ENCODE data around the gene TBCCD1.

DNA sequence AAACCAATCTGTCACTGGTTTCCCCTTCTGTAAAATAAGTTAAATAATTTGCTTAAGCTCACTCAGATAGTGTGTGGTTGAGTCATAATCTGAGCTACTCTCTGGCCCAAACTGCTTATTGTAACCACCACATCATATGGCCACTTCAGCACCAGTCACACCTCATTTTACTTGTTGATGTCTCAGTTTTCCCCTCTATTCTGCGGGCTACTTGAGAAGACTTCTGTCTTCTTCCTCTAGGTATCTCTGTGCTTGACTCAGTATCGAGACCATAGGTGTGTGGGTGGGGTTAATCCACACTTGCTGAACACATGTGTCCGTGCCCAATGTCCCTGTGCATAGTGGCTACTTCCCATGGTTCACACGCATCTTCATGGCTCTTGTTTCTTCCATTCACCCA, 55.9 kb downstream of the TBCCD1 start:
- no peak for TF ChIP-seq POLR2A (IDR thresholded peaks at IDR 0.05)
- TF ChIP-seq, protein P1, sequence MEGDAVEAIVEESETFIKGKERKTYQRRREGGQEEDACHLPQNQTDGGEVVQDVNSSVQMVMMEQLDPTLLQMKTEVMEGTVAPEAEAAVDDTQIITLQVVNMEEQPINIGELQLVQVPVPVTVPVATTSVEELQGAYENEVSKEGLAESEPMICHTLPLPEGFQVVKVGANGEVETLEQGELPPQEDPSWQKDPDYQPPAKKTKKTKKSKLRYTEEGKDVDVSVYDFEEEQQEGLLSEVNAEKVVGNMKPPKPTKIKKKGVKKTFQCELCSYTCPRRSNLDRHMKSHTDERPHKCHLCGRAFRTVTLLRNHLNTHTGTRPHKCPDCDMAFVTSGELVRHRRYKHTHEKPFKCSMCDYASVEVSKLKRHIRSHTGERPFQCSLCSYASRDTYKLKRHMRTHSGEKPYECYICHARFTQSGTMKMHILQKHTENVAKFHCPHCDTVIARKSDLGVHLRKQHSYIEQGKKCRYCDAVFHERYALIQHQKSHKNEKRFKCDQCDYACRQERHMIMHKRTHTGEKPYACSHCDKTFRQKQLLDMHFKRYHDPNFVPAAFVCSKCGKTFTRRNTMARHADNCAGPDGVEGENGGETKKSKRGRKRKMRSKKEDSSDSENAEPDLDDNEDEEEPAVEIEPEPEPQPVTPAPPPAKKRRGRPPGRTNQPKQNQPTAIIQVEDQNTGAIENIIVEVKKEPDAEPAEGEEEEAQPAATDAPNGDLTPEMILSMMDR (IDR thresholded peaks at IDR 0.05): no peak
